ENCODE measurements around the gene C9orf57. TPM values are rescaled to one million over a fixed set of nuclear protein-coding genes. Genes with fewer than 3 reads are reported as not detected.

The C9orf57 gene
- total and polyA plus RNA-seq, 2 of the 8 experiments (the other 6 are each of a cell fraction or from before 2014, with no cell fraction given), result not detected

DNA sequence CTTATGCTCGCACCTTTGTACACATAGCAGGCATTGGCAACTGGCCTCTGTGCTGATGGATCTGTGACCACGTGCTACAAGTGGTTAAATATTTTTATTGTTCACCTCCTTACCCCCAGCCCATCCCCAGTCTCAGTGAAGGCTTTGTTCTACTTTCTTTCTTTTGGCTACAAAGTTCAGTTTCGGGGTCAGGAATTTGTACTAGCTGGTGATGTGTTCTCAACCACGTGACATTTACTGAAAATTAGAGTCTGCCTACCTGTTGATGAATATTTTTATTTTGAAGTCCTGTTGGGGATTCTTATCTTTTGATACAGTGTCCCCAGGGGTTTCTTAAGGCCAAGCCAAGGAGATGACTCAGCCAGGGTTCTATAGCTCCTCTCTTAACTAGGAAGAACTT lies 47.8 kb downstream of the C9orf57 start (continued):
- TF ChIP-seq, protein P1, sequence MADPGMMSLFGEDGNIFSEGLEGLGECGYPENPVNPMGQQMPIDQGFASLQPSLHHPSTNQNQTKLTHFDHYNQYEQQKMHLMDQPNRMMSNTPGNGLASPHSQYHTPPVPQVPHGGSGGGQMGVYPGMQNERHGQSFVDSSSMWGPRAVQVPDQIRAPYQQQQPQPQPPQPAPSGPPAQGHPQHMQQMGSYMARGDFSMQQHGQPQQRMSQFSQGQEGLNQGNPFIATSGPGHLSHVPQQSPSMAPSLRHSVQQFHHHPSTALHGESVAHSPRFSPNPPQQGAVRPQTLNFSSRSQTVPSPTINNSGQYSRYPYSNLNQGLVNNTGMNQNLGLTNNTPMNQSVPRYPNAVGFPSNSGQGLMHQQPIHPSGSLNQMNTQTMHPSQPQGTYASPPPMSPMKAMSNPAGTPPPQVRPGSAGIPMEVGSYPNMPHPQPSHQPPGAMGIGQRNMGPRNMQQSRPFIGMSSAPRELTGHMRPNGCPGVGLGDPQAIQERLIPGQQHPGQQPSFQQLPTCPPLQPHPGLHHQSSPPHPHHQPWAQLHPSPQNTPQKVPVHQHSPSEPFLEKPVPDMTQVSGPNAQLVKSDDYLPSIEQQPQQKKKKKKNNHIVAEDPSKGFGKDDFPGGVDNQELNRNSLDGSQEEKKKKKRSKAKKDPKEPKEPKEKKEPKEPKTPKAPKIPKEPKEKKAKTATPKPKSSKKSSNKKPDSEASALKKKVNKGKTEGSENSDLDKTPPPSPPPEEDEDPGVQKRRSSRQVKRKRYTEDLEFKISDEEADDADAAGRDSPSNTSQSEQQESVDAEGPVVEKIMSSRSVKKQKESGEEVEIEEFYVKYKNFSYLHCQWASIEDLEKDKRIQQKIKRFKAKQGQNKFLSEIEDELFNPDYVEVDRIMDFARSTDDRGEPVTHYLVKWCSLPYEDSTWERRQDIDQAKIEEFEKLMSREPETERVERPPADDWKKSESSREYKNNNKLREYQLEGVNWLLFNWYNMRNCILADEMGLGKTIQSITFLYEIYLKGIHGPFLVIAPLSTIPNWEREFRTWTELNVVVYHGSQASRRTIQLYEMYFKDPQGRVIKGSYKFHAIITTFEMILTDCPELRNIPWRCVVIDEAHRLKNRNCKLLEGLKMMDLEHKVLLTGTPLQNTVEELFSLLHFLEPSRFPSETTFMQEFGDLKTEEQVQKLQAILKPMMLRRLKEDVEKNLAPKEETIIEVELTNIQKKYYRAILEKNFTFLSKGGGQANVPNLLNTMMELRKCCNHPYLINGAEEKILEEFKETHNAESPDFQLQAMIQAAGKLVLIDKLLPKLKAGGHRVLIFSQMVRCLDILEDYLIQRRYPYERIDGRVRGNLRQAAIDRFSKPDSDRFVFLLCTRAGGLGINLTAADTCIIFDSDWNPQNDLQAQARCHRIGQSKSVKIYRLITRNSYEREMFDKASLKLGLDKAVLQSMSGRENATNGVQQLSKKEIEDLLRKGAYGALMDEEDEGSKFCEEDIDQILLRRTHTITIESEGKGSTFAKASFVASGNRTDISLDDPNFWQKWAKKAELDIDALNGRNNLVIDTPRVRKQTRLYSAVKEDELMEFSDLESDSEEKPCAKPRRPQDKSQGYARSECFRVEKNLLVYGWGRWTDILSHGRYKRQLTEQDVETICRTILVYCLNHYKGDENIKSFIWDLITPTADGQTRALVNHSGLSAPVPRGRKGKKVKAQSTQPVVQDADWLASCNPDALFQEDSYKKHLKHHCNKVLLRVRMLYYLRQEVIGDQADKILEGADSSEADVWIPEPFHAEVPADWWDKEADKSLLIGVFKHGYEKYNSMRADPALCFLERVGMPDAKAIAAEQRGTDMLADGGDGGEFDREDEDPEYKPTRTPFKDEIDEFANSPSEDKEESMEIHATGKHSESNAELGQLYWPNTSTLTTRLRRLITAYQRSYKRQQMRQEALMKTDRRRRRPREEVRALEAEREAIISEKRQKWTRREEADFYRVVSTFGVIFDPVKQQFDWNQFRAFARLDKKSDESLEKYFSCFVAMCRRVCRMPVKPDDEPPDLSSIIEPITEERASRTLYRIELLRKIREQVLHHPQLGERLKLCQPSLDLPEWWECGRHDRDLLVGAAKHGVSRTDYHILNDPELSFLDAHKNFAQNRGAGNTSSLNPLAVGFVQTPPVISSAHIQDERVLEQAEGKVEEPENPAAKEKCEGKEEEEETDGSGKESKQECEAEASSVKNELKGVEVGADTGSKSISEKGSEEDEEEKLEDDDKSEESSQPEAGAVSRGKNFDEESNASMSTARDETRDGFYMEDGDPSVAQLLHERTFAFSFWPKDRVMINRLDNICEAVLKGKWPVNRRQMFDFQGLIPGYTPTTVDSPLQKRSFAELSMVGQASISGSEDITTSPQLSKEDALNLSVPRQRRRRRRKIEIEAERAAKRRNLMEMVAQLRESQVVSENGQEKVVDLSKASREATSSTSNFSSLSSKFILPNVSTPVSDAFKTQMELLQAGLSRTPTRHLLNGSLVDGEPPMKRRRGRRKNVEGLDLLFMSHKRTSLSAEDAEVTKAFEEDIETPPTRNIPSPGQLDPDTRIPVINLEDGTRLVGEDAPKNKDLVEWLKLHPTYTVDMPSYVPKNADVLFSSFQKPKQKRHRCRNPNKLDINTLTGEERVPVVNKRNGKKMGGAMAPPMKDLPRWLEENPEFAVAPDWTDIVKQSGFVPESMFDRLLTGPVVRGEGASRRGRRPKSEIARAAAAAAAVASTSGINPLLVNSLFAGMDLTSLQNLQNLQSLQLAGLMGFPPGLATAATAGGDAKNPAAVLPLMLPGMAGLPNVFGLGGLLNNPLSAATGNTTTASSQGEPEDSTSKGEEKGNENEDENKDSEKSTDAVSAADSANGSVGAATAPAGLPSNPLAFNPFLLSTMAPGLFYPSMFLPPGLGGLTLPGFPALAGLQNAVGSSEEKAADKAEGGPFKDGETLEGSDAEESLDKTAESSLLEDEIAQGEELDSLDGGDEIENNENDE (IDR thresholded peaks at IDR 0.05; ENCODE audit: insufficient replicate concordance, low read length), result no peak
- no peak for TF ChIP-seq TAF7 (optimal IDR thresholded peaks at IDR 0.05; ENCODE audit: borderline replicate concordance, low read depth, low read length)
- no peak for TF ChIP-seq BCL11A (IDR thresholded peaks at IDR 0.05; ENCODE audit: low read depth in 2 of 2, low read length in 2 of 2)
- TF ChIP-seq NANOG (IDR thresholded peaks at IDR 0.05; ENCODE audit: insufficient read depth, low read depth, low read length, poor library complexity, severe bottlenecking), result no peak
- TF ChIP-seq SP2 (IDR thresholded peaks at IDR 0.05; ENCODE audit: low read length), result no peak
- no peak for TF ChIP-seq KDM5A (IDR thresholded peaks at IDR 0.05; ENCODE audit: low read length)
- TF ChIP-seq CBX5 (IDR thresholded peaks at IDR 0.05; ENCODE audit: low read depth, low read length), result no peak
- no peak for TF ChIP-seq SIN3A (conservative IDR thresholded peaks at IDR 0.05 in 1 of 2, IDR thresholded peaks at IDR 0.05 in 1 of 2; ENCODE audit: low read depth in 1 of 2, low read length in 2 of 2)
- TF ChIP-seq CREB1 (IDR thresholded peaks at IDR 0.05), result no peak
- TF ChIP-seq TAF1 (IDR thresholded peaks at IDR 0.05; ENCODE audit: low read depth, low read length), result no peak
- TF ChIP-seq TCF12 (IDR thresholded peaks at IDR 0.05; ENCODE audit: low read depth, low read length), result no peak

Data from H1 (cell line).